ENCODE results near the gene PRRC1.
A peak's percentile ranks its signal among the peaks of the same experiment; 100 is the strongest.

Gene PRRC1

DNA sequence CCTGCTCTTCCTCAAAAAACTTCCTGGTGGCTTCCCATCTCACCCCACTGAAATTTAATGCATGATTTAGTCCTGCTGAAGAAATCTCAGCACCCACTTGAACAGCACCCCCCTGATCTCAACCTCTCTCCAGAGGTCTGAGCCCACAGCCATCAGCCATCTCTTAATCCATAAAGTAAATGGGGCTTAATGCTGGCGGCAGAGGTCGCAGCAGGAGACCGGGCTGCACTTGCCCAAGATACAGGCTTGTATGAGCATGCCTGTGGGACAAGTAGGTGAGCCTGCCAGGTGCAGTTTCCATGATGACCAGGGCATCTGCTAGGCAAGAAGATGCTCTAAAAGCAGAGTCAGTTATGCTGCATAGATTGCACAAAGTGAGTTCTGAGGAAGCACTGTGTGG lies 79.1 kb downstream of the PRRC1 start:
- H3K27ac Mint-ChIP-seq = peak overlapping the region in 1 of 3 experiments; percentile 4
- H3K36me3 Mint-ChIP-seq (ENCODE audit: low read depth) = no peaks in the 10 kb centered on the region
- peaks cover 9% of the 10 kb centered on the region for H3K4me1 Mint-ChIP-seq
- no peak overlapping the region for H3K4me3 Mint-ChIP-seq
- H3K9me3 Mint-ChIP-seq = no peaks in the 10 kb centered on the region
- H3K27me3 Mint-ChIP-seq (ENCODE audit: low read depth) = no peaks in the 10 kb centered on the region
- TF ChIP-seq, protein P1, sequence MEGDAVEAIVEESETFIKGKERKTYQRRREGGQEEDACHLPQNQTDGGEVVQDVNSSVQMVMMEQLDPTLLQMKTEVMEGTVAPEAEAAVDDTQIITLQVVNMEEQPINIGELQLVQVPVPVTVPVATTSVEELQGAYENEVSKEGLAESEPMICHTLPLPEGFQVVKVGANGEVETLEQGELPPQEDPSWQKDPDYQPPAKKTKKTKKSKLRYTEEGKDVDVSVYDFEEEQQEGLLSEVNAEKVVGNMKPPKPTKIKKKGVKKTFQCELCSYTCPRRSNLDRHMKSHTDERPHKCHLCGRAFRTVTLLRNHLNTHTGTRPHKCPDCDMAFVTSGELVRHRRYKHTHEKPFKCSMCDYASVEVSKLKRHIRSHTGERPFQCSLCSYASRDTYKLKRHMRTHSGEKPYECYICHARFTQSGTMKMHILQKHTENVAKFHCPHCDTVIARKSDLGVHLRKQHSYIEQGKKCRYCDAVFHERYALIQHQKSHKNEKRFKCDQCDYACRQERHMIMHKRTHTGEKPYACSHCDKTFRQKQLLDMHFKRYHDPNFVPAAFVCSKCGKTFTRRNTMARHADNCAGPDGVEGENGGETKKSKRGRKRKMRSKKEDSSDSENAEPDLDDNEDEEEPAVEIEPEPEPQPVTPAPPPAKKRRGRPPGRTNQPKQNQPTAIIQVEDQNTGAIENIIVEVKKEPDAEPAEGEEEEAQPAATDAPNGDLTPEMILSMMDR (IDR thresholded peaks at IDR 0.05; ENCODE audit: unreplicated experiment in 3 of 3) = no peak

DNA sequence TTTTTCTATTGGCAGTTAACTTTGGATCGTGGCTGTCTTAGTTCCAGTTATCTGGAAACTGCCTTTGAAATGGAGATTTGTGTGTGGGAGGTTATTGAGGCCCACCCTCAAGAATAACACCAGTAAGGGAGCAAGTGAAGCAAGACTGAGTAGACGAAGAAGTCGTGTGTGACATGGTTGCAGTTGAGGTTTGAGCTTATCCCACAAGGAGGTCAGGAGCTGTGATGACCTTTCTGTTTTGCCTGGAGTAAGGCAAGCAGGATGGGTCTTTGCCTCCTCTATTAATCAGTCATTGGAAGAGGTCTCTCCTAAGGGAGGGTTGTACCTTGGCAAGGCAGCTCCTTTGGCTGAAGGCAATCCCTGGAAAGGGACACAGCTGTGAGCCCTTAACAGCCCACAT lies 81.9 kb downstream of the PRRC1 start:
- H3K9me3 Mint-ChIP-seq = no peaks in the 10 kb centered on the region
- no peaks in the 10 kb centered on the region for H3K27me3 Mint-ChIP-seq (ENCODE audit: low read depth)
- peak overlapping the region; percentile 13 to 51 (median 14) for H3K27ac Mint-ChIP-seq
- peaks cover 21% of the 10 kb centered on the region for H3K4me1 Mint-ChIP-seq
- no peak overlapping the region for H3K4me3 Mint-ChIP-seq
- H3K36me3 Mint-ChIP-seq (ENCODE audit: low read depth) = no peaks in the 10 kb centered on the region
- TF ChIP-seq, protein P1 (IDR thresholded peaks at IDR 0.05; ENCODE audit: unreplicated experiment in 3 of 3) = no peak

DNA sequence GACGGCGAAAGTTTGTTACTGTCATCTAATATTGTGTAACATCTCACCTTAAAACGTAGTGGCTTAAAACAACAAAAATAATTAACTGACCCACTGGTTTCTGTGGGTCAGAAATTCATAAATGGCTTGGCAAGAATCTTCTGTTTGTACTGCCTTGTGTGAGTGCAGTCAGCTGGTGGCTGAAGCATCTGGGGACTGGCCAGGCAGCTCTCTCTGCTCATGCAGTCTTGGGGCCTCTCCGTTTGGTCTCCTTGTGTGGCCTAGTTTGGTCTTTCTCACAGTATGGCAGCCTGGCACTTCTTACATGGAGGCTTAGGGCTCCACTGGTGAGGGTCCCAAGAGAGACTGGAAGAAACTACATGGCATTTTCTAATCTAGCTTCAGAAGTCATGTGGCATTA lies 82.4 kb downstream of the PRRC1 start:
- H3K27me3 Mint-ChIP-seq (ENCODE audit: low read depth) = no peaks in the 10 kb centered on the region

DNA sequence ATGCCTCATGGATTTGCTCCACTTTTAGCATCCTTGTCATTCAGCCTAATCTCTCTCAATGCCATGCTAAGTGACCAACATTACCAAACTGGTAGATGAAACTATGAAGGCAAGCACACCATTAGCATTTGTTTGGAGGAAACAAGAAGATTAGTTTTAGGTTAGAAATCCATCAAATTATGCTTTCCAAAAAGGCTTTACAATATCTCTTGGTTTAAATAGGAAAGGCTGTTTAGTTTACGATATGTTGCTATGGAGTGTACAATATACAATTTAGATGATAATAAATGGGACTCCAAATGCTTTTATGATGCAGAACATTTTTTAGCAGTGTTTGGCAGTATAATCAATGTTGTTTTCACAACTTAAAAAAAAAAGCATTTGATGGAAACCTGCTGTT lies 83.7 kb downstream of the PRRC1 start:
- H3K9me3 Mint-ChIP-seq = no peaks in the 10 kb centered on the region
- H3K36me3 Mint-ChIP-seq (ENCODE audit: low read depth) = no peaks in the 10 kb centered on the region
- peak overlapping the region; percentile 53 to 77 (median 64) for H3K27ac Mint-ChIP-seq
- H3K4me1 Mint-ChIP-seq = peaks cover 28% of the 10 kb centered on the region
- H3K27me3 Mint-ChIP-seq (ENCODE audit: low read depth) = no peaks in the 10 kb centered on the region
- TF ChIP-seq, protein P1 (IDR thresholded peaks at IDR 0.05; ENCODE audit: unreplicated experiment in 3 of 3) = no peak
- H3K4me3 Mint-ChIP-seq = no peak overlapping the region

More for the DNA sequence above, 82.4 kb downstream of the PRRC1 start:
- TF ChIP-seq, protein P1 (IDR thresholded peaks at IDR 0.05; ENCODE audit: unreplicated experiment in 3 of 3) = no peak
- Mint-ChIP-seq H3K4me1 (peaks cover 21% of the 10 kb centered on the region), H3K4me3 (no peak overlapping the region), H3K36me3 (ENCODE audit: low read depth) (no peaks in the 10 kb centered on the region), H3K27ac (peak overlapping the region; percentile 14 to 92 (median 59)), H3K9me3 (no peaks in the 10 kb centered on the region)

DNA sequence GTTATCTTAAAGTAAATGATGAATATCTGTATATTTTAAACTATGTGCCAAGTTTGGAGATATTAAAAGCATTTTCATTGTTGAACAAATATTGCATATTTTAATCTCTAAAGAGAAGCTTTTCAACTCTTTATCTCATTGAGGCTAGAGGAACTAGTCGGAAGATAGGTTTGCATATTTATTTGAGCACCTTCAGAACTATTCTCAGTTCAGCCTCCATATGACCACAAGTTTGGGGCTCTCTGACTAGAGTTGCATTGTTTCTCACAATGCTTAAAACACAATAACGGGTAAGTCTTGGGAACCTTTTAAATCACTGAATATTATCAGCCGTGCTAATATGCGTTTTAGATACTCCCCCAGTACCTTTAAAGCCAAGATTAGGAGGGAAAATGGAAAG lies 84.2 kb downstream of the PRRC1 start:
- H3K4me3 Mint-ChIP-seq = no peak overlapping the region
- H3K27me3 Mint-ChIP-seq (ENCODE audit: low read depth) = no peaks in the 10 kb centered on the region
- TF ChIP-seq, protein P1 (IDR thresholded peaks at IDR 0.05; ENCODE audit: unreplicated experiment in 3 of 3) = no peak
- H3K27ac Mint-ChIP-seq = peak overlapping the region; percentile 37 to 70 (median 53)
- H3K9me3 Mint-ChIP-seq = no peaks in the 10 kb centered on the region
- H3K4me1 Mint-ChIP-seq = peaks cover 28% of the 10 kb centered on the region
- no peaks in the 10 kb centered on the region for H3K36me3 Mint-ChIP-seq (ENCODE audit: low read depth)

DNA sequence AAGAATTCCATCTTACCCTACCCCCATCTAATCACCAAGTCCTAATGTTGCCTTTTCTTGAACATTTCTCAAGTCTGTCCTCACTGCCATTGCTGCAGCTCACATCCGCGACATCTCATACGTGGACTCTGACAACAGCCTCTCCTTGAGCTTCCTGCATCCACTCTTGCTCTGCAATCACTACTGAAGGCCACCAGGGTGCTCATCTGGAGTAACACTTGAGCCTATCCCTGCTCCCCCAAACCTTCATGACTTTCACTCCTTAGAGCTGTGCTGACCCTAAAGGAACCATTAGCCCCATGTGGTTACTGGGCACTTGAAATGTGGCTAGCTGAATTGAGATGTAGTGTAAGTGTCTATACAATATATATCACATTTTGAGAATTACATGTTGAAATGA lies 85.0 kb downstream of the PRRC1 start:
- peaks cover 28% of the 10 kb centered on the region for H3K4me1 Mint-ChIP-seq
- no peak overlapping the region for H3K4me3 Mint-ChIP-seq
- no peaks in the 10 kb centered on the region for H3K36me3 Mint-ChIP-seq (ENCODE audit: low read depth)
- peak overlapping the region; percentile 5 to 74 (median 70) for H3K27ac Mint-ChIP-seq
- no peaks in the 10 kb centered on the region for H3K27me3 Mint-ChIP-seq (ENCODE audit: low read depth)
- H3K9me3 Mint-ChIP-seq = no peaks in the 10 kb centered on the region
- TF ChIP-seq, protein P1 (IDR thresholded peaks at IDR 0.05; ENCODE audit: unreplicated experiment in 3 of 3) = no peak
